Activated T-cell treated with anti-CD3 and anti-CD28 coated beads, Interleukin-2, amount 50 U/mL, for 72 hours (primary cell): Measurements from ENCODE around the gene ANLN. TPM values are rescaled to one million over a fixed set of nuclear protein-coding genes. Genes with fewer than 3 reads are reported as not detected.
A peak's percentile ranks its signal among the peaks of the same experiment; 100 is the strongest.
"Not testable (repeated sequence)": the region's sequence is repeated elsewhere in the genome, so short reads cannot be mapped to it uniquely, and the experiment has no call there.

Experiments used
- ATAC-seq, 2 donors: fragments of 150-1000 bp; cut with Tn5 transposase; replicated peaks in 1 of 2; 2 replicates each; pipeline ENCODE4 v1.10.0; 2021; ENCODE audit warnings: moderate library complexity in 2 of 2, mild to moderate bottlenecking in 1 of 2
- DNase-seq, 2 donors: peaks; one replicate each; pipeline ENCODE4 v3.0.0; 2021 to 2022; ENCODE audit warnings: mixed read lengths in 1 of 2
- H3K27ac Mint-ChIP-seq: one replicate; pipeline ENCODE4 v1.8.0; 2022; ENCODE audit warnings: mild to moderate bottlenecking, moderate library complexity, mixed read lengths
- H3K27me3 Mint-ChIP-seq: one replicate; pipeline ENCODE4 v1.8.0; 2022; ENCODE audit warnings: low read depth, mixed read lengths
- H3K36me3 Mint-ChIP-seq, 2 donors: one replicate each; pipeline ENCODE4 v1.8.0; 2022; ENCODE audit warnings: mixed read lengths in 2 of 2, mild to moderate bottlenecking in 1 of 2; ENCODE audit not compliant: insufficient read depth in 2 of 2
- H3K4me1 Mint-ChIP-seq: one replicate; pipeline ENCODE4 v1.8.0; 2022; ENCODE audit warnings: low read depth, mixed read lengths
- H3K4me3 Mint-ChIP-seq, 2 donors: one replicate each; pipeline ENCODE4 v1.8.0; 2022; ENCODE audit warnings: mild to moderate bottlenecking in 2 of 2, mixed read lengths in 2 of 2, moderate library complexity in 2 of 2
- H3K9me3 Mint-ChIP-seq, 2 donors: one replicate each; pipeline ENCODE4 v1.8.0; 2022; ENCODE audit warnings: mixed read lengths in 2 of 2
- total RNA-seq, 2 donors: library from RNA; stranded (reverse); gene quantifications; one replicate each; pipeline ENCODE4 v1.2.3, GENCODE V29; 2022

Gene ANLN
- total RNA-seq, 2 donors from 2014 or later: 46.1 to 49.5 TPM

DNA sequence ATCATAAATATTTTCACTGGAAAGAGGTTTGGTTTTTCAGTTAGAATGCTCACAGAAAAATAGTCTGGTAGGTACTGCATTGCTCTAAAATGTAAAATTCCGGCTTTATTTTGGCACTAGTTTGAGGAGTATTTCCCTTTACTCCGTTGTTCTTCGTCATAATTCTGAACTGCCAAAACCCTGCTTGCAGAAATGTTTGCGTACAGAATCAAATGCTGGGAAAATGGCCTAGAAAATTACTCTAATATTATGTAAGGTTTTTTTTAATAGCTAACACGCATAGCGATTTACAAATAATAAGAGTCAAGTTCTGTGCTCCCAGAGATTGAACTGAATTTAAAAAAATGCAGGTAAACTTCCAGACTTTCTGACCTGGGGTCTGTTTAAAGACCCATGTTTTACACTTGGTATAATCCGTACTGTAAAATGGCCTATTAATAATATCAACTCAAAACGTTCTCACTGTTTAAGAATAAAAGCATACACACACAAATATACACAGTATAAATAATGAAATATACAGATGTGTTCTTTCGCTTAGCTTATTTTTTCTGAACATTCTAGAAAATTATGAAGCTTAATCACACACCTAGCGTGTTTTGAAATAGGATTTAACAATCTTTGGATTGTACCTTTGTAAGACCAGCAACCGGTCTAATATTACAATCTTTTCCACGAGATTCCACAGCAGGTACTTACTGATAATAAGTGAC, 23.5 kb upstream of the ANLN start:
- peak overlapping the region; percentile 90 to 96 for H3K4me3 Mint-ChIP-seq
- H3K27me3 Mint-ChIP-seq: no peaks in the 10 kb centered on the region
- no peaks in the 10 kb centered on the region for H3K9me3 Mint-ChIP-seq
- ATAC-seq (no peak), DNase-seq (no peak)
- no peaks in the 10 kb centered on the region for H3K36me3 Mint-ChIP-seq
- peaks cover 6% of the 10 kb centered on the region for H3K4me1 Mint-ChIP-seq
- no peak overlapping the region for H3K27ac Mint-ChIP-seq

- Mint-ChIP-seq H3K36me3 (no peaks in the 10 kb centered on the region), H3K4me1 (peaks cover 6% of the 10 kb centered on the region), H3K27ac (no peak overlapping the region), H3K27me3 (no peaks in the 10 kb centered on the region), H3K4me3 (peak overlapping the region; percentile 90 to 96), H3K9me3 (no peaks in the 10 kb centered on the region)
- ATAC-seq (peak; percentile 96 to 97), DNase-seq (peak; percentile 92 to 94)
Measured at GRCh38 chr7:36366718-36367560, 22.7 kb upstream of the ANLN start.

DNA sequence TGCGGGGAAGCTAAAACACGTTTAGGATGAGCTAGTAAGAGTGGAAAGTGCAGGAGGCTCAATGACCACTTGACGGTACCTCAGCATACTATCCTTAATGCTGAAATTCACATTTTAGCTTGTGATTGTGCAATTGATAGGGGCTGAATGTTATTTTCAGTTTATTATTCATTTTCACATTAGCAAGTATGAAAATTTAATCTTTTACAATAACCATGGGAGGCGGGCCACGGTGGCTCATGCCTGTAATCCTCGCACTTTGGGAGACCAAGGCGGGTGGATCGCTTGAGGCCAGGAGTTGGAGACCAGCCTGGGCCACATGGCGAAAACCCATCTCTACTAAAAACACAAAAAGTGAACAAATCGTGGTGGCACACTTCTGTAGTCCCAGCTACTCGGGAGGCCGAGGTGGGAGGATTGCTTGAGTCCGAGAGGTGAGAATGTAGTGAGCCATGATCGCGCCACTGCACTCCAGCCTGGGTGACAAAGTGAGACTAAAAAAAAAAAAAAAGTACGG, 22.0 kb upstream of the ANLN start:
- peaks cover 6% of the 10 kb centered on the region for H3K4me1 Mint-ChIP-seq
- H3K9me3 Mint-ChIP-seq: no peaks in the 10 kb centered on the region
- H3K27ac Mint-ChIP-seq: no peak overlapping the region
- ATAC-seq: no peak
- no peak for DNase-seq
- H3K27me3 Mint-ChIP-seq: no peaks in the 10 kb centered on the region
- no peaks in the 10 kb centered on the region for H3K36me3 Mint-ChIP-seq
- H3K4me3 Mint-ChIP-seq: peak overlapping the region; percentile 90 to 96

DNA sequence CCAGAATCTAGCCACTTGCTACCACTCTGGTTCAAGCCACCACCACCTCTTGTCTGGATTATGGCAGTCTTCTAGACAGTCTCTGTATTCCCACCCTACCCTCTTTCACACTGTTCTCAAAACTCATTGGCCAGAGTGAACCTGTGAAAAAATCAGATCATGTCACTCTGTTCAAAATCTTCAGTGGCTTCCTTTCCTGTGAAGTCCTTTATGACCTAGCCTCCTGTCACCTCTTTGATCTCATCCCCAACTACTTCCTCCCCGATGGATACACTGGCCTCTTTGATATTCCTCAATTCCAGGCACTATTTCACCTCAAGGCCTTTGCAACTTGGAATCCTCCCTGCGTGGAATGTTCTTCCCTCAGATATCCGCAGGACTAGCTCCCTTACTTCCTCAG, 21.2 kb upstream of the ANLN start:
- Mint-ChIP-seq H3K36me3 (no peaks in the 10 kb centered on the region), H3K27ac (no peak overlapping the region), H3K4me1 (peaks cover 6% of the 10 kb centered on the region), H3K27me3 (no peaks in the 10 kb centered on the region), H3K4me3 (peak overlapping the region in 1 of 2 donors; percentile 5), H3K9me3 (no peaks in the 10 kb centered on the region)
- ATAC-seq: no peak
- no peak for DNase-seq

DNA sequence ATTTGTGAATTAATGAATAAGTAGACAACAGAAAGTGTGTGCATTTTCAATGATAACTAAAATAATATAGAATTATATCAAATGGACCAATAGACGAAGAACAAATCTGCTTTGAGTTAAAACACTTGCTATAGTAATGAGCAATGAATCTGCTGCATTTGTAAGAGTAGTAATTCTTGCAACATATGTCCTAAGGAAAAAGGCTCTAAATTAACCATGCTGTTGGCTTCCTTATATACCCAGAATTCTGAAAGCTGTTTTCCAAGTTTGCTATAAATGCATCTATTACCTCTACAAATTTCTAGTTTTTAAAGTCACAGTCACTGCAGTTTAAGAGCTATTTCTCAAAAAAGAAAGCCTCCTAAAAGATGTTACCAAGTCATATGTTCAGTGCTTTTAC, 20.5 kb upstream of the ANLN start:
- peaks cover 6% of the 10 kb centered on the region for H3K4me1 Mint-ChIP-seq
- no peaks in the 10 kb centered on the region for H3K9me3 Mint-ChIP-seq
- no peak for ATAC-seq
- no peaks in the 10 kb centered on the region for H3K36me3 Mint-ChIP-seq
- H3K27ac Mint-ChIP-seq: no peak overlapping the region
- H3K27me3 Mint-ChIP-seq: no peaks in the 10 kb centered on the region
- no peak overlapping the region for H3K4me3 Mint-ChIP-seq
- no peak for DNase-seq

GRCh38 chr7:36370046-36370445, 19.6 kb upstream of the ANLN start:
- ATAC-seq: no peak
- DNase-seq: no peak
- Mint-ChIP-seq H3K27me3 (no peaks in the 10 kb centered on the region), H3K9me3 (peaks cover 0 to under 1% of the 10 kb centered on the region in 2 donors), H3K4me1 (peaks cover 6% of the 10 kb centered on the region), H3K27ac (no peak overlapping the region), H3K36me3 (peaks cover 0 to under 1% of the 10 kb centered on the region in 2 donors), H3K4me3 (no peak overlapping the region)

DNA sequence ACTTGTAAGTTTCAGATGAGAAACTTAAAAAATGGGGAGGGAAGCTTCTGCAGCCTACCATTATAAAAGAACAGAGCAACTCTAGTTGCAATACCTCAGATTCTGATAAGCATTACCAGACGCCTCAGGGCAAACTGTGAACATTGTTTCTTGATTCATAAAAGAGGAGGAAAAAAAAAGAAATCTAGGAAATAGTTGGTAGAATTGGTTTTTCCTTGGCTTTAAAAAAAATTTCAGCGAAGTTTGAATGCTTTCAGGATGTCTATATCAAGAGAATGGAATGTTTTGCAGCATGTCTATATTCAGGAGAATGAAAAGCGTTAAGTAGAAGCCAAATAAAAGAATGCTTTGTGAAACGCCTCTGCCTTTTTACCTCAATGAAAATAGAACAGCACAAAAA, 17.5 kb upstream of the ANLN start:
- Mint-ChIP-seq H3K4me1 (peaks cover 6% of the 10 kb centered on the region), H3K27ac (no peak overlapping the region), H3K36me3 (peaks cover 2 to 5% of the 10 kb centered on the region in 2 donors), H3K4me3 (no peak overlapping the region), H3K27me3 (no peaks in the 10 kb centered on the region), H3K9me3 (peaks cover 2 to 5% of the 10 kb centered on the region in 2 donors)
- DNase-seq (no peak), ATAC-seq (no peak)

- H3K9me3 Mint-ChIP-seq, H3K4me3 Mint-ChIP-seq, DNase-seq, H3K27me3 Mint-ChIP-seq, H3K27ac Mint-ChIP-seq, ATAC-seq: not testable (repeated sequence)
- peaks cover 6 to 16% of the 10 kb centered on the region in 2 donors for H3K36me3 Mint-ChIP-seq
- H3K4me1 Mint-ChIP-seq: peaks cover 11% of the 10 kb centered on the region
Measured at GRCh38 chr7:36378555-36378954, 11.1 kb upstream of the ANLN start.

DNA sequence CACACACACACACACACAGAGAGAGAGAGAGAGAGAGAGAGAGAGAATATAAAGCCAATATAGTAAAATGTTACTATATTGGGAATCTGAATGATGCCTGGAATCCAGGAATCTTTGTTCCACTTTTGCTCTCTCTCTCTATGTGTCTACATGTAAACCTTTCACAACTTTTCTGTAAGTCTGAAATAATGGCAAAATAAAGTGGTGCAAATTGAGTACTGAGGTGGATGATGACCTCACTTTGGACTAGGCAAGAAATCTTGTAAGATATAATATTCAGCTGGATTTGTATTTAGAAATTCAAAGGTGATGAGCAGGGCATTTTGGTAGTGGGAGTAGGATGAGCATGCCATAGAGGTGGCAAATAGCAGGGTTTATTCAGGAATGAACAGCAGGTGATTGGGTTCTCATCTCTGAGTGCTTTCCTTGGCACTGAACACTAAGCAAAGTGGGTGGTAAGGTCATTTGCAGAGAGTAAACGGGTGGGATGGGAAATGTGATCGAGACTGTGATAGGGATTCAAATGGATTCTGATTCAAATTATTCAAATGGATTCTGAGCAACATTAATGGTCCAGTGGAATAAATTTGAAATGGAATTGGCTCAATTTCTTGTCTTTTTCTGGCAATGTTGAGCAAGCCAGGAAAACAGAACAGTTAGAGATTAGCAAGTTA, 9.7 kb upstream of the ANLN start:
- Mint-ChIP-seq H3K27me3 (no peaks in the 10 kb centered on the region), H3K4me1 (peaks cover 11% of the 10 kb centered on the region), H3K9me3 (peaks cover 6 to 8% of the 10 kb centered on the region in 2 donors), H3K36me3 (peaks cover 6 to 16% of the 10 kb centered on the region in 2 donors), H3K4me3 (no peak overlapping the region), H3K27ac (no peak overlapping the region)
- ATAC-seq: no peak
- no peak for DNase-seq

DNA sequence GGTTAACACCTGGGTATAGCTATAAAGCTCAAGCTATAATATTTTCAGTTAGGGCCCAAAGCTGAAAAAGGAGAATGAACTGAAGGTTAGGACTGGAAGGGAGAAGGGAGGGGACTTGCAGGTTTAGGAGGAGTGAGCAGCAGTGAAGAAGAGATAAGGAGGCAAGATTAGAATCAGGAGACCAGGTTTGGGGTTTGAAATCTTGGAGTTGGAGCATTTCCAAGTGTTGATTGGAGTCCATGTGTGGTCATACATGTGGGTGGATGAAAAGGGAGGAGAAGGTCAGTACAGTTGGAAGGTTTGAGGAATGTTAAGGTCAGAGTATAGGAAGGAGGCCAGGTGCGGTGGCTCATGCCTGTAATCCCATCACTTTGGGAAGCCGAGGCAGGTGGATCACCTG, 8.6 kb upstream of the ANLN start:
- no peak overlapping the region for H3K4me3 Mint-ChIP-seq
- H3K4me1 Mint-ChIP-seq: peaks cover 11% of the 10 kb centered on the region
- H3K27me3 Mint-ChIP-seq: no peaks in the 10 kb centered on the region
- ATAC-seq (no peak), DNase-seq (no peak)
- H3K36me3 Mint-ChIP-seq: peaks cover 4 to 14% of the 10 kb centered on the region in 2 donors
- peaks cover 4 to 6% of the 10 kb centered on the region in 2 donors for H3K9me3 Mint-ChIP-seq
- no peak overlapping the region for H3K27ac Mint-ChIP-seq

GRCh38 chr7:36383284-36383683, 6.4 kb upstream of the ANLN start:
- ATAC-seq, DNase-seq, H3K9me3 Mint-ChIP-seq, H3K4me1 Mint-ChIP-seq, H3K36me3 Mint-ChIP-seq, H3K4me3 Mint-ChIP-seq, H3K27me3 Mint-ChIP-seq, H3K27ac Mint-ChIP-seq: not testable (repeated sequence)

DNA sequence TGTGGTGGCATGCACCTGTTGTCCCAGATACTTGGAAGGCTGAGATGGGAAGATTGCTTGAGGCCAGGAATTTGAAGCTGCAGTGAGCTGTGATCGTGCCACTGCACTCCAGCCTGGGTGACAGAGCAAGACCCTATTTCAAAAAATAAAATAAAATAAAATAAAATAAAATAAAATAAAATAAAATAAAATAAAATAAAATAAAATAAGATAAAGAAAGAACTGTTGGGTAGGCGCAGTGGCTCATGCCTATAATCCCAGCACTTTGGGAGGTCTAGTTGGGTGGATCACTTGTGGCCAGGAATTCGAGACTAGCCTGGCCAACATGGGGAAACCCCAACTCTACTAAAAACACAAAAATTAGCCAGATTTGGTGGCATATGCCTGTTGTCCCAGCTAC, 4.0 kb upstream of the ANLN start:
- ATAC-seq, DNase-seq, H3K4me1 Mint-ChIP-seq, H3K36me3 Mint-ChIP-seq, H3K27ac Mint-ChIP-seq, H3K4me3 Mint-ChIP-seq, H3K27me3 Mint-ChIP-seq, H3K9me3 Mint-ChIP-seq: not testable (repeated sequence)
